ENCODE data around the gene NGF. TPM values are rescaled to one million over a fixed set of nuclear protein-coding genes. Genes with fewer than 3 reads are reported as not detected.

NGF gene
- total and polyA plus RNA-seq, 11 donors, result 0.94 to 13.6 (median 2.9) TPM

GRCh38 chr1:115262886-115263285, 75.2 kb downstream of the NGF start:
- ATAC-seq, result peak; percentile 45 to 71 (median 52)

GRCh38 chr1:115261496-115261895, 76.6 kb downstream of the NGF start:
- ATAC-seq (no peak), DNase-seq (no peak)
- Histone ChIP-seq H3K27ac (peak overlapping the region in 1 of 12 donors; percentile 19), H3K4me1 (peaks cover 0 to 13% (median 0%) of the 10 kb centered on the region in 12 donors), H3K4me3 (no peak overlapping the region), H3K36me3 (no peaks in the 10 kb centered on the region), H3K27me3 (no peaks in the 10 kb centered on the region), H3K9me3 (peaks cover 0 to 28% (median 12%) of the 10 kb centered on the region in 12 donors)
- intact Hi-C loops (cut with DNase I), result loop anchor here in 1 of 10 donors (10.0 kb wide), 1 partner anchor 117 kb away; no protein-coding TSS in a partner anchor
- no peak for TF ChIP-seq CTCF (IDR thresholded peaks at IDR 0.05)
- 57 to 63% (median 60%) methylated on average over 1 of the region's 1 CpG for WGBS, 4 donors

More at GRCh38 chr1:115262886-115263285, 75.2 kb downstream of the NGF start:
- peaks cover 0 to 18% (median 10%) of the 10 kb centered on the region in 12 donors for H3K9me3 ChIP-seq
- WGBS, 4 donors, result 54 to 67% (median 57%) methylated on average over 3 to 4 of the region's 4 CpGs
- no peaks in the 10 kb centered on the region for H3K27me3 ChIP-seq
- intact Hi-C loops (cut with DNase I), result loop anchor here in 1 of 10 donors (10.0 kb wide), 1 partner anchor 118 kb away; no protein-coding TSS in a partner anchor
- peak overlapping the region in 3 of 12 donors; percentile 2 to 13 (median 4) for H3K27ac ChIP-seq
- no peak for DNase-seq
- no peak for TF ChIP-seq POLR2A (IDR thresholded peaks at IDR 0.05)
- TF ChIP-seq CTCF (IDR thresholded peaks at IDR 0.05), result no peak
- H3K4me3 ChIP-seq, result no peak overlapping the region
- no peaks in the 10 kb centered on the region for H3K36me3 ChIP-seq
- peaks cover 0 to 13% (median 0%) of the 10 kb centered on the region in 12 donors for H3K4me1 ChIP-seq

- Histone ChIP-seq H3K4me3 (no peak overlapping the region), H3K4me1 (peaks cover 0 to 13% (median 0%) of the 10 kb centered on the region in 12 donors), H3K27me3 (no peaks in the 10 kb centered on the region), H3K27ac (no peak overlapping the region), H3K9me3 (peaks cover 0 to 40% (median 13%) of the 10 kb centered on the region in 12 donors), H3K36me3 (no peaks in the 10 kb centered on the region)
- DNase-seq, result no peak
- WGBS, 4 donors, result 54 to 75% (median 65%) methylated on average over 3 of the region's 3 CpGs
- no peak for TF ChIP-seq CTCF (IDR thresholded peaks at IDR 0.05)
- no peak for TF ChIP-seq POLR2A (IDR thresholded peaks at IDR 0.05)
- intact Hi-C loops (cut with DNase I), result no loop called here
- peak in 1 of 4 donors; percentile 39 for ATAC-seq
Observed at GRCh38 chr1:115258302-115258866, 79.7 kb downstream of the NGF start.

GRCh38 chr1:115257591-115257990, 80.5 kb downstream of the NGF start:
- Histone ChIP-seq H3K27ac (no peak overlapping the region), H3K9me3 (peaks cover 0 to 45% (median 13%) of the 10 kb centered on the region in 12 donors), H3K4me3 (no peak overlapping the region), H3K4me1 (peaks cover 0 to 8% (median under 1%) of the 10 kb centered on the region in 12 donors), H3K27me3 (no peaks in the 10 kb centered on the region), H3K36me3 (no peaks in the 10 kb centered on the region)
- no peak for ATAC-seq
- intact Hi-C loops (cut with DNase I), result no loop called here
- no peak for TF ChIP-seq POLR2A (IDR thresholded peaks at IDR 0.05)
- no peak for TF ChIP-seq CTCF (IDR thresholded peaks at IDR 0.05)
- DNase-seq, result no peak

All from heart left ventricle (tissue), 16 donors.